GM13976 (cell line): ENCODE measurements around the gene RBCK1.
"Not testable (repeated sequence)": the region's sequence is repeated elsewhere in the genome, so short reads cannot be mapped to it uniquely, and the experiment has no call there.

Source experiments
- DNase-seq: peaks from one replicate; pipeline ENCODE4 v3.0.0; 2012; ENCODE audit warnings: low spot score
- CTCF ChIP-seq: IDR thresholded peaks from 2 replicates; pipeline ENCODE4 v1.5.1; 2012; ENCODE audit warnings: borderline replicate concordance, mild to moderate bottlenecking; ENCODE audit not compliant: insufficient read depth; ENCODE audit errors: extremely low read depth, missing control alignments, control extremely low read depth
- in situ Hi-C: fragments of 300-500 bp; cut with MboI; formaldehyde crosslinking; loops from one replicate; pipeline ENCODE4 v1.12.0; 2022; ENCODE audit warnings: low sequenced_read_pairs, mixed read lengths, inconsistent platforms; ENCODE audit not compliant: unreplicated experiment

RBCK1 gene

GRCh38 chr20:445514-446336 is 37.6 kb downstream of the RBCK1 start:
- in situ Hi-C loops = no loop called here
- DNase-seq = no peak
- no peak for TF ChIP-seq CTCF

- DNase-seq, in situ Hi-C loops: not testable (repeated sequence)
Measured at GRCh38 chr20:452021-452420, 43.9 kb downstream of the RBCK1 start.

- TF ChIP-seq CTCF = no peak
- in situ Hi-C loops = no loop called here
- DNase-seq = no peak
Measured at GRCh38 chr20:454951-455350, 46.9 kb downstream of the RBCK1 start.

- no peak for DNase-seq
- in situ Hi-C loops = no loop called here
- no peak for TF ChIP-seq CTCF
Measured at GRCh38 chr20:458776-459175, 50.7 kb downstream of the RBCK1 start.

GRCh38 chr20:460180-460579 is 52.1 kb downstream of the RBCK1 start:
- TF ChIP-seq CTCF = no peak
- in situ Hi-C loops = no loop called here
- DNase-seq = no peak

GRCh38 chr20:460707-461106 is 52.6 kb downstream of the RBCK1 start:
- in situ Hi-C loops = no loop called here
- no peak for TF ChIP-seq CTCF

More at GRCh38 chr20:460707-461106, 52.6 kb downstream of the RBCK1 start:
- DNase-seq = no peak
